HG03064 (cell line): ENCODE results near the gene KCNQ5.
"Not testable (repeated sequence)": the region's sequence is repeated elsewhere in the genome, so short reads cannot be mapped to it uniquely, and the experiment has no call there.

ENCODE experiments used
- ATAC-seq: cut with Tn5 transposase; IDR thresholded peaks from one replicate; pipeline ENCODE4 v1.9.1; 2021; ENCODE audit warnings: low read depth; ENCODE audit not compliant: unreplicated experiment

KCNQ5 gene

DNA sequence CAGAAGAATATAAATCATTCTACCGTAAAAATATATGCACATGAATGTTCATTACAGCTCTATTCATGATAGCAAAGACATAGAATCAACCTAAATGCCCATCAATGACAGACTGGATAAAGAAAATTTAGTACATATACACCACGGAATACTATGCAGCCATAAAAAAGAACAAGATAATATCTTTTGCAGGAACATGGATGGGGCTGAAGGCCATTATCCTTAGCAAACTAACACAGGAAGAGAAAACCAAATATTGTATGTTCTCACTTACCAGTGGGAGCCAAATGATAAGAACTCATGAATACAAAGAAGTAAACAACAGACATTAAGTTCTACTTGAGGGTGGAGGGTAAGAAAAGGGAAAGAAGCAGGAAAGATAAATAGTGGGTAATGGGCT lies 595.0 kb downstream of the KCNQ5 start:
- no peak for ATAC-seq

- ATAC-seq = no peak
Observed at GRCh38 chr6:73225396-73225795, 603.5 kb downstream of the KCNQ5 start, which contains the start of gene KHDC1L. TSS of gene KHDC1L (minus strand) at chr6:73225496. CDS start at chr6:73225408, 88 bp downstream.

GRCh38 chr6:73227606-73228255 lies 605.9 kb downstream of the KCNQ5 start:
- no peak for ATAC-seq

- ATAC-seq = no peak
Observed at GRCh38 chr6:73231986-73232391, 610.1 kb downstream of the KCNQ5 start.

- no peak for ATAC-seq
Observed at GRCh38 chr6:73233048-73233447, 611.2 kb downstream of the KCNQ5 start.

- ATAC-seq = not testable (repeated sequence)
Observed at GRCh38 chr6:73233971-73234370, 612.1 kb downstream of the KCNQ5 start.

- ATAC-seq = no peak
Observed at GRCh38 chr6:73234733-73235132, 612.9 kb downstream of the KCNQ5 start.

- ATAC-seq = no peak
Observed at GRCh38 chr6:73236144-73236750, 614.4 kb downstream of the KCNQ5 start.

DNA sequence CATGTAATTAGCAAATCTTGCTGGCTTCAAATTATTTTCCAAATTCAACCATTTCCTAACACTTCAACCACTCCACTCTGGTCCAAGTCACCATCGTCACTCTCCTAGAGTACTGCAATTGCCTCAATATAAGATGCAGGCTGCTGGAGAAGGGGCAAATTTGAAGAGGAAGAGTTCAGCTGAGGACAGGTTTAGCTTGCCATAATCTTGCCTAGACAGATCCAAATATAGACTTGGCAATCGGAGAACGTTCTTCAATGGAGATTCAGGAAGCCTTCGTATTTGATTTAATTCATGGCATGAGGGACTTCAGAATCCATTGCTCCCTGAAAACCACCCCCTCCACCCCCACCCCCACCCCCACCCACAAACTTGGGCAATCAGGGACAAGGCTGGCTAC lies 618.9 kb downstream of the KCNQ5 start:
- no peak for ATAC-seq

DNA sequence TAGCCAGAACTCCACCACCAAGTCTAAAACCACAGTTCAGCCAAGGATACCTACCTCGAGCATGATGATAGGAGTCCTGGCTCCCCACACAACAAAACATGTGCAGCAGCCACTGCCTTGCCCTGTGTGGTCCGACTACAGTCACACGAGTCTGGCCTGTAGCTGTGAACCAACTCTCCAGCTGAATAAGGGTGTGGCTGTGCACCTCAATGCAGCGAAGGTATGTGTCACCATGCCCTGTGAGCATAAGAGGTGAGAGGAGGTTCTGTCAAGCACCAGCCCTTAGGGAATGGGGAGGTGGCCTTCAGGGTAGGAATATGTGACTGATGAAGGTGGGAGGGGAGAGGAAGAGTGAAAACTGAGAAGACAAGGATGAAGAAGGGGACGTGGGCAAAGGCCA lies 620.1 kb downstream of the KCNQ5 start:
- no peak for ATAC-seq
